ENCODE results near the gene SLC13A1. TPM values are rescaled to one million over a fixed set of nuclear protein-coding genes. Genes with fewer than 3 reads are reported as not detected.

The SLC13A1 gene
- total and polyA plus RNA-seq, 2 experiments from 2014 or later: not detected

DNA sequence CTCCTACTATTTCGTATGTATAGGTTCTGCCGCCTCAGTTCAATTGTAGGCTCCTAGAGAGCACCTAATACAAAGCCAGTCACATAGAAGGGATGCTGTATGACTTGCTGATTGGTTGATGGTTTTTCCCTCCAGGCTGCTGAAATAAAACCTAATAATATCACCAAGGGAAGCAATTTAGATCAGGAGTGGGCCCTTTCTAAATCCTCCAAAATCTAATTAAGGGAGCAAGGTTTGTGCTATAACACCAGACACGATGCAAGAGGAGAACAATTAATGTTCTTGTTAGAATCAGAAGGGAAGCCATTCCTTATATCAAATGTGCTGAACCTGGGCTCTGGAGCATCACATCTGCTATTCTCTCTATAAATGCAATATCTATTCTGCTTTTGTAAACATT, 42.0 kb upstream of the SLC13A1 start (continued):
- TF ChIP-seq REST (IDR thresholded peaks at IDR 0.05; ENCODE audit: unreplicated experiment): no peak

DNA sequence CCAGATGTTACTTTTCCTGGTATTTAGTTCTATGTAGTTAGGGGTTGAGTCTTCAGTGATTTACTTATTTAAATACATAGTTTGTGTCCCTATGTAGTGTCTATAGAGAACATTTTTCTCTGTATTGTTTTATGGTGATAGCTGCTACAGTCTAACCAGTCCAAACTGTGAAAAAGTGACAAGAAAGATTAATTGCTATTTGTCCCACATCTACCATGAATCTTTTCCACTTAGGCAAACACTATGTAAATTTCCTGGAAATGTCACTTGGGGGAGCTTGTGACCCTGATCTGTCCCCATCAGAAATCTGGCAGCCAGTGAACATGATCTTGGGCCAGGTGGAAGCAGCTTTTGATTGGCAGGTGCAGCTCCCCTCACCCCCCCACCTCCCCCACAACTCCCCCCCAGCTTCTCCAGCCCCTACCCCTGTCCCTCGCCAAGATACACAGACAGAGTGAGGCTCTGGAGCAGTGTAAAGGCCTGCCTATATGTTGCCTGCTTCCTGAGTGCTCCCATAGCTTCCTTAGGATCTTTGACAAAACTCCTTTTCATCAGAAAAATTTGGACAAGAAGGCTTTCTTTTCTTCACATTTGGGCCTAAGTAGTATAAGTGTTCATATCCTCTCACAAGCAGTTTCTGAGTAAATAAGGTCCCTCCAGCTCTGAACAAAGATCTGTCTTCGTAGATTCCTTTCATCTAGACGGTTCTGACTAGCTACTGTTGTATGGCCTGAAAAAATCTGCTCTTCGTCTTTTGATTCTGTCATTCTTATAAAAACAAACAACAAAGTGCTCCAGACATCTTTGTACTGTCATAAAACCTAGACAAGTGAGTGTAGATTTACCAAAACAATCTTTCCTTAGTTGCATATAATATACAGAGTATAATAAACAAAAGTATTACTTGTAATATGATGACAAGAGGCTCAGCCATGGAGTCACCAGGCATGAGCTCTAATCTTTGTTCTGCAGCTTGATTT, 31.5 kb upstream of the SLC13A1 start:
- Histone ChIP-seq H3K4me2 (no peak overlapping the region), H3K79me2 (replicated peaks; ENCODE audit: insufficient read depth) (no peaks in the 10 kb centered on the region), H4K20me1 (replicated peaks; ENCODE audit: insufficient read depth) (no peaks in the 10 kb centered on the region), H3K4me1 (ENCODE audit: insufficient read depth) (no peaks in the 10 kb centered on the region), H3K27ac (ENCODE audit: low read depth) (no peak overlapping the region), H3K27me3 (ENCODE audit: insufficient read depth) (no peaks in the 10 kb centered on the region), H2AFZ (no peak overlapping the region), H3K4me3 (no peak overlapping the region), H3F3A (replicated peaks; ENCODE audit: low read depth) (no peaks in the 10 kb centered on the region), H3K36me3 (ENCODE audit: insufficient read depth) (no peaks in the 10 kb centered on the region; the same call in 1 of the 2 replicates), H3K9me2 (ENCODE audit: insufficient read depth) (no peaks in the 10 kb centered on the region)
- Mint-ChIP-seq H3K36me3 (ENCODE audit: low read depth) (peaks cover 3% of the 10 kb centered on the region; the same call in 2 of the 3 replicates), H3K4me3 (no peak overlapping the region), H3K4me1 (peaks cover 18% of the 10 kb centered on the region), H3K27me3 (ENCODE audit: insufficient read depth, low read depth, poor library complexity) (peaks cover 3% of the 10 kb centered on the region), H3K27ac (no peak overlapping the region), H3K9me3 (peaks cover 15% of the 10 kb centered on the region; the same call in 2 of the 3 replicates)
- ATAC-seq (no peak), DNase-seq (ENCODE audit: low spot score) (no peak)
- TF ChIP-seq, protein P1, sequence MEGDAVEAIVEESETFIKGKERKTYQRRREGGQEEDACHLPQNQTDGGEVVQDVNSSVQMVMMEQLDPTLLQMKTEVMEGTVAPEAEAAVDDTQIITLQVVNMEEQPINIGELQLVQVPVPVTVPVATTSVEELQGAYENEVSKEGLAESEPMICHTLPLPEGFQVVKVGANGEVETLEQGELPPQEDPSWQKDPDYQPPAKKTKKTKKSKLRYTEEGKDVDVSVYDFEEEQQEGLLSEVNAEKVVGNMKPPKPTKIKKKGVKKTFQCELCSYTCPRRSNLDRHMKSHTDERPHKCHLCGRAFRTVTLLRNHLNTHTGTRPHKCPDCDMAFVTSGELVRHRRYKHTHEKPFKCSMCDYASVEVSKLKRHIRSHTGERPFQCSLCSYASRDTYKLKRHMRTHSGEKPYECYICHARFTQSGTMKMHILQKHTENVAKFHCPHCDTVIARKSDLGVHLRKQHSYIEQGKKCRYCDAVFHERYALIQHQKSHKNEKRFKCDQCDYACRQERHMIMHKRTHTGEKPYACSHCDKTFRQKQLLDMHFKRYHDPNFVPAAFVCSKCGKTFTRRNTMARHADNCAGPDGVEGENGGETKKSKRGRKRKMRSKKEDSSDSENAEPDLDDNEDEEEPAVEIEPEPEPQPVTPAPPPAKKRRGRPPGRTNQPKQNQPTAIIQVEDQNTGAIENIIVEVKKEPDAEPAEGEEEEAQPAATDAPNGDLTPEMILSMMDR (conservative IDR thresholded peaks at IDR 0.05; ENCODE audit: low read depth in 2 of 2): peak in 1 of 2 experiments; percentile 27; a peak in 1 of 4 replicates
- TF ChIP-seq EZH2 (IDR thresholded peaks at IDR 0.05; ENCODE audit: low read depth, unreplicated experiment): no peak

DNA sequence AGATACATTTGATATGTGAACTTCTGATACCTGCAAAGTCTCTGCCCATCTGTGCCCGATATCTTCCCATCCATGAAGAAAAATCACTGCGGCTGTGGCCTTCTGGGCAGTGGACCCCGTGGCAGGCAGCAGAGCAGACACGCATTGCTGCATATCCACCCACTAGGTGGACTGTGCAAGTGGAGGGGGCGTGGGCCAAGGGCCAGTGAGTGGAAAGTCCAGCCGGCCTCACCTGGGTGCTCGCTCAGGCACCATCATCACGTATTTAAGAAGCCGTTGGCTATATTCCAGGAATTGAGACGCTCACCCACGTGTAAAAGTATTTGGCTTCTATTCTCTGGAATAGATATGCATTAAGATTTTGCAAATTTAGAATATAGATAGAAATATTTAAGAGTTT, 30.8 kb upstream of the SLC13A1 start:
- Histone ChIP-seq H3K4me2 (no peak overlapping the region), H3K4me1 (ENCODE audit: insufficient read depth) (no peaks in the 10 kb centered on the region), H3K4me3 (no peak overlapping the region), H3K27me3 (ENCODE audit: insufficient read depth) (no peaks in the 10 kb centered on the region), H4K20me1 (replicated peaks; ENCODE audit: insufficient read depth) (no peaks in the 10 kb centered on the region), H3F3A (replicated peaks; ENCODE audit: low read depth) (no peaks in the 10 kb centered on the region), H3K9me2 (ENCODE audit: insufficient read depth) (no peaks in the 10 kb centered on the region), H3K79me2 (replicated peaks; ENCODE audit: insufficient read depth) (no peaks in the 10 kb centered on the region), H3K36me3 (ENCODE audit: insufficient read depth) (no peaks in the 10 kb centered on the region; the same call in 1 of the 2 replicates), H3K27ac (ENCODE audit: low read depth) (no peak overlapping the region), H2AFZ (no peak overlapping the region)
- no peak overlapping the region for H3K4me3 Mint-ChIP-seq
- ATAC-seq: no peak
- H3K4me1 Mint-ChIP-seq: peaks cover 18% of the 10 kb centered on the region
- DNase-seq (ENCODE audit: low spot score): no peak
- H3K36me3 Mint-ChIP-seq (ENCODE audit: low read depth): peaks cover 3% of the 10 kb centered on the region; the same call in 2 of the 3 replicates
- H3K27ac Mint-ChIP-seq: no peak overlapping the region
- peaks cover 3% of the 10 kb centered on the region for H3K27me3 Mint-ChIP-seq (ENCODE audit: insufficient read depth, low read depth, poor library complexity)
- H3K9me3 Mint-ChIP-seq: peaks cover 15% of the 10 kb centered on the region; the same call in 2 of the 3 replicates
- no peak for TF ChIP-seq CREB1 (CRISPR knock-in tag; IDR thresholded peaks at IDR 0.05; ENCODE audit: low read depth)
- no peak for TF ChIP-seq REST (IDR thresholded peaks at IDR 0.05; ENCODE audit: unreplicated experiment)
- no peak for TF ChIP-seq STAT1 (IDR thresholded peaks at IDR 0.05; ENCODE audit: unreplicated experiment)
- TF ChIP-seq ZNF331 (CRISPR knock-in tag; IDR thresholded peaks at IDR 0.05; ENCODE audit: low read depth): no peak
- no peak for TF ChIP-seq NANOG (IDR thresholded peaks at IDR 0.05; ENCODE audit: borderline replicate concordance)
- TF ChIP-seq, protein P2, sequence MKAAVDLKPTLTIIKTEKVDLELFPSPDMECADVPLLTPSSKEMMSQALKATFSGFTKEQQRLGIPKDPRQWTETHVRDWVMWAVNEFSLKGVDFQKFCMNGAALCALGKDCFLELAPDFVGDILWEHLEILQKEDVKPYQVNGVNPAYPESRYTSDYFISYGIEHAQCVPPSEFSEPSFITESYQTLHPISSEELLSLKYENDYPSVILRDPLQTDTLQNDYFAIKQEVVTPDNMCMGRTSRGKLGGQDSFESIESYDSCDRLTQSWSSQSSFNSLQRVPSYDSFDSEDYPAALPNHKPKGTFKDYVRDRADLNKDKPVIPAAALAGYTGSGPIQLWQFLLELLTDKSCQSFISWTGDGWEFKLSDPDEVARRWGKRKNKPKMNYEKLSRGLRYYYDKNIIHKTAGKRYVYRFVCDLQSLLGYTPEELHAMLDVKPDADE (IDR thresholded peaks at IDR 0.05): no peak

Data from GM23338 (cell line).